GM19099 (cell line): Measurements from ENCODE around the gene CDC42EP4.

Experiments used
- POLR2A ChIP-seq: IDR thresholded peaks from 3 replicates; pipeline ENCODE4 v1.6.1; 2011; ENCODE audit warnings: low read depth; ENCODE audit not compliant: insufficient read length; ENCODE audit errors: extremely low read depth

The CDC42EP4 gene

GRCh38 chr17:73292031-73292531 is 19.7 kb downstream of the CDC42EP4 start:
- no peak for TF ChIP-seq POLR2A

DNA sequence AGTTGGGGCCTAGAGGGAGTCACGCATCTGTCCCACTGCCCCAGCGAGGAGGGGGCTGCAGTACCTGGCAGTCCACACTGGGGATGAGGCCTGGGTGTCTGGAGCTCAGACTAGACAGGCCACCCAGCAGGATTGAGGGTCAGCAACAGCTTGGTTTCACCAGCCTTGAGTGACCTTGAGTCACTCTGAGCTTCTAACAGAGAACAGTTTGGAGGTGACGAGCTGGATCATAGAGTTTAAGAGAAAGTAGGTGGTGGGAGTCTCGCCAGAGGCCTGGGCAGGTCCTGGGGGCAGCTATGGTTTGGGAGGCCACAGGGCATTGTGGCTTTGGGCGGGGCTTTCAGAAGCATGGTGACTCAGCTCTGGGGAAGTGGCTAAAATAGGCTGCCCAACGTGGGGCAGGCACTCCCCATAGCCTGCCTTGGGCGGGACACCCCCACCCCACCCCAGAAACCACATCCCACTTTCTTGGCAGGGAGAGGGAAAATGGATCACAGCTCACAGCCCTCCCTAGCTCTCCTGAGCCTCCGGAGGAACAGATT is 20.5 kb downstream of the CDC42EP4 start:
- no peak for TF ChIP-seq POLR2A

DNA sequence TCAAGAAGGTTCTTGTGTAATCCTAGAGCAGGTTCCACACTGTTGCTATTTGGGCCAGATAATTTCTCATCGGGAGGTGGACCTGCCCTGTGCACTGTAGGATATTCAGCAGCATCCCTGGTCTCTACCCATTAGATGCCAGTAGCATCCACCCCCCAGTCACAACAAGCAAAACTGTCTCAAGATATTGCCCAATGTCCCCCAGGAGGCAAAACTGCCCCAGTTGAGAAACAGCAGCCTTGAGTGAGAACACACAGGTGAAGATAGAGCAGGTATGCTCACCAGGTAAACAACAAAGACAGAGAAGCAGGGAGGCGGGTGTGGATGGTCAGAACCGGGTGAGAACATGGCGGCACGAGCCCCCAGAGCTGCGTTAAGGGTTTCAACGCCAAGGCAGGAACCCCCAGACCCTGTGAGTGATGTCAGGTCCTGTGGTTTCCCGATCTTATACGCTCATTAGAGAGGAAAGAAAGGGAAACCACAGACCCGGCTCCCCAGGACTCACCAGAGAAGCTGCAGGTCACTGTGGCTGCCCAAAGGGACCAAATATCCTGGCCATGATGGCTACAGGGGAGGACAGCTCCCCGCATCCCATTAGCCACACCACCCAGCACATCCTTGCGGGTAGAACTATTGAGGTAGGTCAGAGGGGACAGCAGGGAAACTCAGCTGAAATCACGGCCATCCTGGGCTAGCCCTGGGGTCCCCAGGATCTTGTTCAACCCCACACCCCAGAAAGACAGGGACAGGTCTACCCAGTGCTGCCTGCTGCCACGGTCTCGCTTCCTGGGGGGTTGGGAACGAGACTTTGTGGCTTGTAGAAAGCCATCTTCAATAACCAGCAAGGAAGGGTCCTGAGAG is 21.2 kb downstream of the CDC42EP4 start:
- TF ChIP-seq POLR2A = no peak

- TF ChIP-seq POLR2A = no peak
These were observed 22.1 kb downstream of the CDC42EP4 start for GRCh38 chr17:73289549-73290254.

DNA sequence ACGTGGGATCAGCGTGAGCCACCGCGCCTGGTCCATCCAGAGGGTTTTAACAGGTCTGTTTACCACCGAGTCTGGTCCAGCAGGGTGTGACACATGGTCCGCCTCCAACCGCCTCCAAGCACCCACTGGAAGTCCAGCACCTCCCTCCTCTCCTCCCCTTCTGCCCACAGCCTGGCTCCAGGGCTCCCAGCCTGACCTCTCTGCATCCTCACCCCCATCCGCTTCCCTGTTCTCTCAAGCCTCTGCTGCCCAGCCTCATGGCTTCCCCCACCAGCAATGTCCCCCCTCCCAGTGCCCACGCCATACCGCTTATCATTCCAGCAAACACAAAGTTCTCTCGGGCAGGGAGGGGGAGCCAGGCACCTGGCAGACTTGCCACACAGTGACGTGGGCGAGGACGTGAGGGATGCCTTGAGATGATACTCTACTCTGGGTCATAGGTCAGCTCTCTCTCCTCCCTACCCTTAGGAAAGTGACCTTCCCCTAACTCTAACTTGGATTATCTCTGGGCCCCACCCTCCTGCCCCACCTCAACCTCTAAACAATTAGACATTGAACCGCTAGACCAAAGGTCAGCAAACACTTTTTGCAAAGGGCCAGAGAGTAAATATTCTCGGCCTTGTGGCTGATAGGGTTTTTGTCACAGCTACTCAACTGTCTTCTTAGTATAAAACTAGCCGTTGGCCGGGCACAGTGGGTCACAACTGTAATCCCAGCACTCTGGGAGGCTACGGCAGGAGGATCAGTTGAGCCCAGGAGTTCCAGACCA is 23.1 kb downstream of the CDC42EP4 start:
- TF ChIP-seq POLR2A = no peak

DNA sequence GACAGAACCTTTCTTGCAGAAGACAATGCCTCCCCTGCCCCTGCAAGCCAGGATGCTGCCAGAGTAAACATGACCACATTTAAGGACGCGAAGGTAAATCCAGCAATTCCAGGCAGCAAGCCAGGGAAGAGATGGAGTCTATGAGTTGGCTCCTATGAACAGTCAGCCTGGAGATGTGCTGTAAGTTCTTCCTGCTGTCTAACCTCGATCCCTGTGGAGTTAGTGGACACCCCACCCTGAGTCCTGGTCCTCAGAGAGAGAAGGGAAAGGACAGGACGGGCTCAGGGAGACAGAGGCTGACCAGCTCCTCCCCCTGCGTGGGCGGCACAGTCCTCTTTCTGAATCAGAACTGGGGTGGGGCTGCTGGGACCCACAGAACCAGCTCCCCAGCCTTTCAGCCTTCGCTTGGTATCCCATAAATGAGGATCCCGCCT is 24.9 kb downstream of the CDC42EP4 start:
- no peak for TF ChIP-seq POLR2A

DNA sequence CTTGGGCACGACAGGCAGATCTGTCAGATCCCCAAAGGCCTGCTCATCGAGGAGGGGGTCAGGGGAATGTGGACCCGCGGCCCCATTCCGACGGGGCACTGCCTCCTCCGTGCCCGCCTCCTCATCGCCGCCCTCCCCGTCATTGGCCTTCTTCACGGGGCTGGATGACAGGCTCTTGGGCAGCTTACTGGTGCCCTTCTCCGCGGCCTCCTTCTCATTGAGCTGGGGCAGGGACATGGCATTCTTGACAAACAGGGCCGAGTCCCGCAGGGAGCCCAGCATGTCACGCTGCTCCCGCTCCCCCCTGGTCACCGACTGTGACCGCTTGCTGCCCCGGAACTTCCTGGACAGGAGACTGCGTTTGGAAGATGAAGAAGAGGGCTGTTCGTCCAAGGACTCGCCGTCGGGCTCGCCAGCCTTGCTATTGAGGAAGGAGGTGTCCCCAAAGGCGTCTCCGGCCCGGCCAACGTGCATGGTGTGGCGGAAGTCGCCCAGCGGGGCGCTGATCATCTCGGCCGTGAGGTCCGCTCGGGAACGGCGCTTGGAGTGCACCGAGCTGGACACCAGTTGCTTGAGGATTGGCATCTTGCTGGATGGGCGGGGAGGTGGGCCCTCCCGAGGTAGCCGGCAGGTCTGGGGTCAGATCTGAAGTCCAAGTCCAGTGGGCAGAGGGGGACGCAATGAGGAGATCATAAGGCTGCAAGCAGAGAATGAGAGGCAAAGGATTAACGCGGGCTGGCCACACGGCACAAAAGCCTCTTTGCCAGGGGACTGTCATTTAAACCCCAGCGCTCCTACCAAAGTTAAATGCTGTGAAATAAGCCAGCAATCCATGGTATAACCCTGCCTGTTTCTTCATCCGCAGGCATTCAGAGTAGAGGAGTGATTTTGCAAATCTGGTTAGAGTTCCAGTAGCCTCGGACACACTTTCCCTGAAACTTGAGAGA is 25.6 kb downstream of the CDC42EP4 start:
- TF ChIP-seq POLR2A = no peak

GRCh38 chr17:73285603-73285908 is 26.2 kb downstream of the CDC42EP4 start:
- no peak for TF ChIP-seq POLR2A

DNA sequence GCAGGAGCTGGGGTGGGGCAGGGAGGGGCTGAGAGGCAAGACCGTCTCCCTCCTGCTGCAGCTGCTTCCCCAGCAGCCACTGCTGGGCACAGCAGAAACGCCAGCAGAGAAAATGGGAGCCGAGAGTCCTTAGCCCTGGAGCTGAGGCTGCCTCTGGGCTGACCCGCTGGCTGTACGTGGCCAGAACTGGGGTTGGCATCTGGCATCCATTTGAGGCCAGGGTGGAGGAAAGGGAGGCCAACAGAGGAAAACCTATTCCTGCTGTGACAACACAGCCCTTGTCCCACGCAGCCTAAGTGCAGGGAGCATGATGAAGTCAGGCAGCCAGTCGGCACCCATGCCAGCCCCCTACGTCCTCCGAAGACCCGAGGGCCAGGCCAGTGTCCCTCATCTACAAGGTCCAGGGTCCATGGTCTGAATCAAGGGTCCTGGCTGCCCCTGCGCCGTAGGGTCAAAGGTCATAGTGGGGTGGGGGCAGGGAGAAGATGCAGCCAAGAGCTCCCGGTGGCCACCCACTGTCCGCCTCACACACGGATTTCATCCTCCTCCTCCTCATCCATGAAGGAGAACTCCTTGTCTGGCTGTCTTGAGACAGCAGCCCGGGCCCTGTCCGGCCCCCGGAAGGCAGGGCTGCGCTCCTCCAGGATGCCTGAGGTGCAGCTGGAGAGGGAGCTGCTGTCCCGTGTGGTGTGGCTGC is 26.7 kb downstream of the CDC42EP4 start:
- no peak for TF ChIP-seq POLR2A

DNA sequence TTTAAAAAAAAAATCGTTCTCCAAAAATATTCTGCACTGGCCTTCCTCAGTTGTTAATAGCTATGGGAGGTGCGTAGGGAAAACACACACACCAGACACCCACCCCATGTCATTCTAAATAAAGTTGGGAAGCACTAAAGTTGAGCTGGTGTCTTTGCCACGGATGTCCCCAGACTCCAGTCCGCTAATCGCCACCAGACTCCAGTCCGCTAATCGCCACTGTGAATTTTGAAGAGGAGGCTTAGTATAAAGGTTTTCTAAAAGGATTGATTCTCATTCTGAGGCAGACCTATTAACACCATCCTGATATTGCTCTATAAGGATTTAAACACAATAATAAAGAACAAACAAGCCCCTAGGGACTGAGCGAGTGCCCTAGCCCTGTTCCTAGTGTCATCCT is 27.4 kb downstream of the CDC42EP4 start:
- no peak for TF ChIP-seq POLR2A

DNA sequence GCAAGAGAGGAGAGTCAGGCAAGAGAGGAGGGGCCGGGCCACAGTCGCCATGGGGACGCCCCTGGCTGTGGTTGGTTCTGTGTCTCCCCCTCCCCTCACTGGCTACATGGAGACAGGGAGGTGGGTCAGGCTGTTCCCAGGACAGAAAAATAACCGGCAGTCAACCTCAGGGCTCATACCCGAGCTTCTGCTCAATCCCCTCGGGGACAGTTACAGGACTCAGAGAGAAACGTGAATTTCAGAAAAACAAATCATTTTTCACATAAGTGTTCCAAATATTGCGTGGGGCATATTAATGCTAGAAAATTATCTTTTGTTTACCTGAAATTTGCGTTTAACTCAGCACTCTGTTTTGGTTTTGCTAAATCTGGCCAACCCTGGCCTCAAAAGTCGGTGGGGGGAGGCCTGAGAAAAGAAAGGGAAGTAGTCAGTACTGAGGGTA is 27.9 kb downstream of the CDC42EP4 start:
- TF ChIP-seq POLR2A = no peak

- no peak for TF ChIP-seq POLR2A
These were observed 28.6 kb downstream of the CDC42EP4 start for GRCh38 chr17:73283250-73283649.

DNA sequence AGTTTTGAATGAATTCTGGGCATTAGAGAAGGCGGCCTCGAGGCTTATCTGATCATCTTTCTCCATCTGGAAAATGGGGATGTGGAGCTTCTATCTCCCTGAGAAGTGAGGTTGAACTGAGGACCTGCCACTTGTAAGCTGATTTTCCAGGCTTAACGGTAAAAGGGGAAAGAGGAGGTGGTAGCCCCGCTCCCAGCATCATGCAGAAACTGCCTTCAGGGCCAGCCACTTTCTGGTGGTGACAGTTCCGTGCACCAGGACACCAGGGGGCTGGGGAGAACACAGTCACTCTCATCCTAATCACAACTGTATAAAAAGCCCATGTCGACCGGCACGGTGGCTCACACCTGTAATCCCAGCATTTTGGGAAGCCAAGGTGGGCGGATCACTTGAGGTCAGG is 29.2 kb downstream of the CDC42EP4 start:
- no peak for TF ChIP-seq POLR2A
